MM.1S (cell line): Measurements from ENCODE around the gene KCNK7.
A peak's percentile ranks its signal among the peaks of the same experiment; 100 is the strongest.

Experiments used
- DNase-seq: peaks from one replicate; pipeline ENCODE4 v3.0.0-alpha.2; 2015
- H2AFZ ChIP-seq: fragments of 300-600 bp; sonication (generic); 2 replicates; pipeline ENCODE4 v1.6.0; 2016; ENCODE audit warnings: antibody characterized with exemption, low read length
- H3F3A ChIP-seq: fragments of 300-600 bp; sonication (generic); 2 replicates; pipeline ENCODE4 v1.6.1; 2016; ENCODE audit warnings: mild to moderate bottlenecking, antibody characterized with exemption, low read length, moderate library complexity, mixed read lengths; ENCODE audit not compliant: insufficient read depth
- H3K27ac ChIP-seq: fragments of 300-600 bp; sonication (generic); 2 replicates; pipeline ENCODE4 v1.5.1; 2016; ENCODE audit warnings: mild to moderate bottlenecking, low read length
- H3K27me3 ChIP-seq: fragments of 300-600 bp; sonication (generic); replicated peaks from 2 replicates; pipeline ENCODE4 v1.6.0; 2016; ENCODE audit warnings: low read length; ENCODE audit not compliant: insufficient read depth
- H3K36me3 ChIP-seq: fragments of 300-600 bp; sonication (generic); replicated peaks from 2 replicates; pipeline ENCODE4 v1.6.1; 2016; ENCODE audit warnings: mild to moderate bottlenecking, low read length, mixed read lengths; ENCODE audit not compliant: insufficient read depth
- H3K4me1 ChIP-seq: fragments of 300-600 bp; sonication (generic); 2 replicates; pipeline ENCODE4 v1.6.1; 2016; ENCODE audit warnings: low read length, mixed read lengths
- H3K4me2 ChIP-seq: fragments of 300-600 bp; sonication (generic); 2 replicates; pipeline ENCODE4 v1.6.0; 2016; ENCODE audit warnings: low read depth, low read length
- H3K4me3 ChIP-seq: fragments of 300-600 bp; sonication (generic); 2 replicates; pipeline ENCODE4 v1.5.1; 2016; ENCODE audit warnings: low read length, mixed read lengths
- H3K79me2 ChIP-seq: fragments of 300-600 bp; sonication (generic); 2 replicates; pipeline ENCODE4 v1.6.1; 2016; ENCODE audit warnings: mixed run types, low read length, mixed read lengths
- H3K9ac ChIP-seq: fragments of 300-600 bp; sonication (generic); 2 replicates; pipeline ENCODE4 v1.6.1; 2016; ENCODE audit warnings: low read length, mixed read lengths
- H3K9me2 ChIP-seq: fragments of 300-600 bp; sonication (generic); replicated peaks from 2 replicates; pipeline ENCODE4 v1.6.1; 2016; ENCODE audit warnings: mild to moderate bottlenecking, low read length, mixed read lengths; ENCODE audit not compliant: insufficient read depth
- H3K9me3 ChIP-seq: fragments of 300-600 bp; sonication (generic); replicated peaks from 2 replicates; pipeline ENCODE4 v1.6.1; 2016; ENCODE audit warnings: mild to moderate bottlenecking, low read length, mixed read lengths; ENCODE audit not compliant: insufficient read depth
- H4K20me1 ChIP-seq: fragments of 300-600 bp; sonication (generic); 2 replicates; pipeline ENCODE4 v1.6.1; 2016; ENCODE audit warnings: mild to moderate bottlenecking, low read length, moderate library complexity, mixed read lengths; ENCODE audit not compliant: insufficient read depth
- CTCF ChIP-seq: fragments of 300-600 bp; sonication (generic); IDR thresholded peaks from 2 replicates; pipeline ENCODE4 v1.5.1; 2016; ENCODE audit warnings: antibody characterized with exemption, low read length, mixed read lengths
- EZH2 ChIP-seq: fragments of 300-600 bp; sonication (generic); optimal IDR thresholded peaks from 2 replicates; pipeline ENCODE3; 2017; ENCODE audit warnings: low read depth, mild to moderate bottlenecking, antibody characterized with exemption, low read length, mixed read lengths
- EZH2phosphoT487 ChIP-seq: fragments of 300-600 bp; sonication (generic); IDR thresholded peaks from 2 replicates; pipeline ENCODE4 v1.6.1; 2018; ENCODE audit warnings: antibody characterized with exemption, low read length

The KCNK7 gene

GRCh38 chr11:65595131-65595530 lies 469 bp downstream of the KCNK7 start:
- H3F3A ChIP-seq, result no peaks in the 10 kb centered on the region
- H3K9ac ChIP-seq, result no peak overlapping the region
- H3K4me2 ChIP-seq, result no peak overlapping the region
- TF ChIP-seq EZH2, result no peak
- TF ChIP-seq EZH2phosphoT487, result no peak
- no peak for TF ChIP-seq CTCF
- H3K27ac ChIP-seq, result no peak overlapping the region
- no peaks in the 10 kb centered on the region for H3K79me2 ChIP-seq
- no peak overlapping the region for H3K4me3 ChIP-seq
- DNase-seq, result no peak
- H4K20me1 ChIP-seq, result no peaks in the 10 kb centered on the region
- no peaks in the 10 kb centered on the region for H3K27me3 ChIP-seq
- H3K36me3 ChIP-seq, result no peaks in the 10 kb centered on the region
- no peaks in the 10 kb centered on the region for H3K9me3 ChIP-seq
- no peaks in the 10 kb centered on the region for H3K9me2 ChIP-seq
- no peak overlapping the region for H2AFZ ChIP-seq
- no peaks in the 10 kb centered on the region for H3K4me1 ChIP-seq

GRCh38 chr11:65593518-65594414 lies 1.8 kb downstream of the KCNK7 start:
- H3F3A ChIP-seq, result peaks cover under 1% of the 10 kb centered on the region; the same call in 1 of the 2 replicates
- no peak overlapping the region for H2AFZ ChIP-seq
- peaks cover 3% of the 10 kb centered on the region for H3K4me1 ChIP-seq
- TF ChIP-seq EZH2 (no peak), CTCF (peak; percentile 62)
- peaks cover 2% of the 10 kb centered on the region; the same call in 1 of the 2 replicates for H3K79me2 ChIP-seq
- H3K36me3 ChIP-seq, result no peaks in the 10 kb centered on the region
- no peak overlapping the region for H3K4me2 ChIP-seq
- no peaks in the 10 kb centered on the region for H3K9me2 ChIP-seq
- H3K27ac ChIP-seq, result no peak overlapping the region
- no peaks in the 10 kb centered on the region for H3K27me3 ChIP-seq
- no peaks in the 10 kb centered on the region for H4K20me1 ChIP-seq
- DNase-seq, result peak; percentile 13
- no peak overlapping the region for H3K4me3 ChIP-seq
- H3K9ac ChIP-seq, result no peak overlapping the region
- no peaks in the 10 kb centered on the region for H3K9me3 ChIP-seq

GRCh38 chr11:65592858-65593517 lies 2.6 kb downstream of the KCNK7 start:
- no peak for TF ChIP-seq EZH2
- TF ChIP-seq CTCF, result no peak
- no peak for TF ChIP-seq EZH2phosphoT487
- no peaks in the 10 kb centered on the region for H3K36me3 ChIP-seq
- no peaks in the 10 kb centered on the region for H4K20me1 ChIP-seq

More at GRCh38 chr11:65592858-65593517, 2.6 kb downstream of the KCNK7 start:
- H3K4me3 ChIP-seq, result no peak overlapping the region
- H3K4me1 ChIP-seq, result peaks cover 10% of the 10 kb centered on the region
- no peak overlapping the region for H3K27ac ChIP-seq
- no peak overlapping the region for H3K4me2 ChIP-seq
- H3K79me2 ChIP-seq, result peaks cover 5% of the 10 kb centered on the region; the same call in 1 of the 2 replicates
- peaks cover 9% of the 10 kb centered on the region for H3F3A ChIP-seq
- H2AFZ ChIP-seq, result no peak overlapping the region
- no peaks in the 10 kb centered on the region for H3K9me3 ChIP-seq
- no peak overlapping the region for H3K9ac ChIP-seq
- no peaks in the 10 kb centered on the region for H3K27me3 ChIP-seq
- DNase-seq, result no peak
- no peaks in the 10 kb centered on the region for H3K9me2 ChIP-seq
